Measurements from ENCODE around the gene ZBTB20.

The ZBTB20 gene

GRCh38 chr3:115146418-115147328 lies at the start of gene ZBTB20:
Gene ZBTB20, minus strand, starts transcription at chr3:115147288.
- Histone ChIP-seq H3K4me2 (ENCODE audit: low read length) (peak within 1 kb of the TSS; percentile 94), H3K27me3 (ENCODE audit: low read depth, low read length) (no peaks in the 10 kb centered on the region), H3K79me2 (ENCODE audit: low read length) (peaks cover 4% of the 10 kb centered on the region; the same call in 1 of the 2 replicates), H3K27ac (ENCODE audit: low read length) (peak within 1 kb of the TSS; percentile 63), H4K20me1 (ENCODE audit: insufficient read depth, low read length) (no peaks in the 10 kb centered on the region), H3K9ac (ENCODE audit: low read length) (peak within 1 kb of the TSS; percentile 88), H3K4me3 (ENCODE audit: low read length) (peak within 1 kb of the TSS; percentile 94), H3K4me1 (ENCODE audit: low read length) (peaks cover 10% of the 10 kb centered on the region), H3K36me3 (replicated peaks; ENCODE audit: low read depth, low read length) (no peaks in the 10 kb centered on the region), H3K9me3 (ENCODE audit: insufficient read depth, low read length) (no peaks in the 10 kb centered on the region), H2AFZ (ENCODE audit: low read depth, low read length) (peak within 1 kb of the TSS; percentile 83)
- TF ChIP-seq CTCF (IDR thresholded peaks at IDR 0.05; ENCODE audit: low read depth, low read length) = no peak
- TF ChIP-seq EZH2phosphoT487 (IDR thresholded peaks at IDR 0.05; ENCODE audit: low read depth) = no peak

- TF ChIP-seq EZH2phosphoT487 (IDR thresholded peaks at IDR 0.05; ENCODE audit: low read depth) = no peak
- H3K36me3 ChIP-seq (replicated peaks; ENCODE audit: low read depth, low read length) = no peaks in the 10 kb centered on the region
- no peak overlapping the region for H3K4me3 ChIP-seq (ENCODE audit: low read length)
- no peaks in the 10 kb centered on the region for H3K27me3 ChIP-seq (ENCODE audit: low read depth, low read length)
- H3K4me1 ChIP-seq (ENCODE audit: low read length) = no peaks in the 10 kb centered on the region
- no peaks in the 10 kb centered on the region for H3K79me2 ChIP-seq (ENCODE audit: low read length)
- no peaks in the 10 kb centered on the region for H4K20me1 ChIP-seq (ENCODE audit: insufficient read depth, low read length)
- no peak overlapping the region for H3K9ac ChIP-seq (ENCODE audit: low read length)
- H3K4me2 ChIP-seq (ENCODE audit: low read length) = no peak overlapping the region
- no peak overlapping the region for H3K27ac ChIP-seq (ENCODE audit: low read length)
- H2AFZ ChIP-seq (ENCODE audit: low read depth, low read length) = no peak overlapping the region
- peaks cover 4% of the 10 kb centered on the region; the same call in 1 of the 2 replicates for H3K9me3 ChIP-seq (ENCODE audit: insufficient read depth, low read length)
These were observed 47.4 kb upstream of the ZBTB20 start for GRCh38 chr3:115194476-115194875.

GRCh38 chr3:115190747-115191146 lies 43.7 kb upstream of the ZBTB20 start:
- Histone ChIP-seq H3K4me3 (ENCODE audit: low read length) (no peak overlapping the region), H3K4me1 (ENCODE audit: low read length) (peaks cover 8% of the 10 kb centered on the region), H2AFZ (ENCODE audit: low read depth, low read length) (no peak overlapping the region), H3K79me2 (ENCODE audit: low read length) (no peaks in the 10 kb centered on the region), H3K27me3 (ENCODE audit: low read depth, low read length) (no peaks in the 10 kb centered on the region), H3K9ac (ENCODE audit: low read length) (no peak overlapping the region), H3K36me3 (replicated peaks; ENCODE audit: low read depth, low read length) (no peaks in the 10 kb centered on the region), H4K20me1 (ENCODE audit: insufficient read depth, low read length) (no peaks in the 10 kb centered on the region), H3K9me3 (ENCODE audit: insufficient read depth, low read length) (peaks cover 4% of the 10 kb centered on the region; the same call in 1 of the 2 replicates), H3K4me2 (ENCODE audit: low read length) (no peak overlapping the region), H3K27ac (ENCODE audit: low read length) (no peak overlapping the region)
- no peak for TF ChIP-seq CTCF (IDR thresholded peaks at IDR 0.05; ENCODE audit: low read depth, low read length)
- TF ChIP-seq EZH2phosphoT487 (IDR thresholded peaks at IDR 0.05; ENCODE audit: low read depth) = no peak

GRCh38 chr3:115187149-115187757 lies 40.2 kb upstream of the ZBTB20 start:
- Histone ChIP-seq H4K20me1 (ENCODE audit: insufficient read depth, low read length) (no peaks in the 10 kb centered on the region), H3K27me3 (ENCODE audit: low read depth, low read length) (no peaks in the 10 kb centered on the region), H3K9me3 (ENCODE audit: insufficient read depth, low read length) (peaks cover 4% of the 10 kb centered on the region; the same call in 1 of the 2 replicates), H3K27ac (ENCODE audit: low read length) (no peak overlapping the region), H3K4me2 (ENCODE audit: low read length) (peak overlapping the region; percentile 16), H3K4me1 (ENCODE audit: low read length) (peaks cover 8% of the 10 kb centered on the region), H2AFZ (ENCODE audit: low read depth, low read length) (peak overlapping the region; percentile 46; the same call in 1 of the 2 replicates), H3K4me3 (ENCODE audit: low read length) (no peak overlapping the region), H3K9ac (ENCODE audit: low read length) (no peak overlapping the region), H3K79me2 (ENCODE audit: low read length) (no peaks in the 10 kb centered on the region), H3K36me3 (replicated peaks; ENCODE audit: low read depth, low read length) (no peaks in the 10 kb centered on the region)
- no peak for TF ChIP-seq EZH2phosphoT487 (IDR thresholded peaks at IDR 0.05; ENCODE audit: low read depth)
- no peak for TF ChIP-seq CTCF (IDR thresholded peaks at IDR 0.05; ENCODE audit: low read depth, low read length)

Measured in OCI-LY3 (cell line).